ENCODE results near the gene STRN3.
A peak's percentile ranks its signal among the peaks of the same experiment; 100 is the strongest.
"Not testable (repeated sequence)": the region's sequence is repeated elsewhere in the genome, so short reads cannot be mapped to it uniquely, and the experiment has no call there.

The STRN3 gene

DNA sequence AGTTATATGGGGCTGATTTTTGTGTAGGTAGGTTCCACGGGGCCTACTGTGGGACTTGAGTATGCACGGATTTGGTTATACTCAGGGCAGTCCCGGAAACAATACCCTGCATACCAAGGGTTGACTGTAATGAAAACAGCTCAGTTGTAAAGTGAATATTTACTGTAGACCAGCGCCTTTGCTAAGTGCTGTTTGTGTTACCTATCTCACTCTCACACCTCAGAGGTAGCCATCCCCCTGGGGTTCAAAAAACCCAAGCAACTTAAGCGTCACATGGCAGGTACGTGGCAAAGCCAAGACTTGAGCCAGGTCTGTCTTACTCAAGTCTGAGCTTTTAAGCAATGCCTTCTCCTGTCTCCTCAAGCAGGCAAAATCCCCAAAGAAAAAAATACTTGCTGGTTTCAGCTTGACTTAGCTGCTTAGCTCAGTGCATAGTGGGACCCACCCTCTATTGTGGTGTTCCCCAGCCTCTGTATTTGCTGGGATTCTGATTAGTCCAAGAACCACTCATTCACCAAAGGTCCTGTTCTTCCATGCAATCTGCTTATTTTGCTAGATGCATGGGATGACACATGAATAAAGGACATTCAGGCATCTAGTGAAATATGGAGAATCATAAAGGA lies 34.2 kb upstream of the STRN3 start:
- TF ChIP-seq, protein P1, sequence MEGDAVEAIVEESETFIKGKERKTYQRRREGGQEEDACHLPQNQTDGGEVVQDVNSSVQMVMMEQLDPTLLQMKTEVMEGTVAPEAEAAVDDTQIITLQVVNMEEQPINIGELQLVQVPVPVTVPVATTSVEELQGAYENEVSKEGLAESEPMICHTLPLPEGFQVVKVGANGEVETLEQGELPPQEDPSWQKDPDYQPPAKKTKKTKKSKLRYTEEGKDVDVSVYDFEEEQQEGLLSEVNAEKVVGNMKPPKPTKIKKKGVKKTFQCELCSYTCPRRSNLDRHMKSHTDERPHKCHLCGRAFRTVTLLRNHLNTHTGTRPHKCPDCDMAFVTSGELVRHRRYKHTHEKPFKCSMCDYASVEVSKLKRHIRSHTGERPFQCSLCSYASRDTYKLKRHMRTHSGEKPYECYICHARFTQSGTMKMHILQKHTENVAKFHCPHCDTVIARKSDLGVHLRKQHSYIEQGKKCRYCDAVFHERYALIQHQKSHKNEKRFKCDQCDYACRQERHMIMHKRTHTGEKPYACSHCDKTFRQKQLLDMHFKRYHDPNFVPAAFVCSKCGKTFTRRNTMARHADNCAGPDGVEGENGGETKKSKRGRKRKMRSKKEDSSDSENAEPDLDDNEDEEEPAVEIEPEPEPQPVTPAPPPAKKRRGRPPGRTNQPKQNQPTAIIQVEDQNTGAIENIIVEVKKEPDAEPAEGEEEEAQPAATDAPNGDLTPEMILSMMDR (conservative IDR thresholded peaks at IDR 0.05; ENCODE audit: control insufficient read depth, insufficient read depth, low read depth, low read length) = no peak
- no peak overlapping the region for H3K4me3 ChIP-seq (ENCODE audit: control insufficient read depth, low read depth, low read length)
- DNase-seq (ENCODE audit: low read depth) = no peak

DNA sequence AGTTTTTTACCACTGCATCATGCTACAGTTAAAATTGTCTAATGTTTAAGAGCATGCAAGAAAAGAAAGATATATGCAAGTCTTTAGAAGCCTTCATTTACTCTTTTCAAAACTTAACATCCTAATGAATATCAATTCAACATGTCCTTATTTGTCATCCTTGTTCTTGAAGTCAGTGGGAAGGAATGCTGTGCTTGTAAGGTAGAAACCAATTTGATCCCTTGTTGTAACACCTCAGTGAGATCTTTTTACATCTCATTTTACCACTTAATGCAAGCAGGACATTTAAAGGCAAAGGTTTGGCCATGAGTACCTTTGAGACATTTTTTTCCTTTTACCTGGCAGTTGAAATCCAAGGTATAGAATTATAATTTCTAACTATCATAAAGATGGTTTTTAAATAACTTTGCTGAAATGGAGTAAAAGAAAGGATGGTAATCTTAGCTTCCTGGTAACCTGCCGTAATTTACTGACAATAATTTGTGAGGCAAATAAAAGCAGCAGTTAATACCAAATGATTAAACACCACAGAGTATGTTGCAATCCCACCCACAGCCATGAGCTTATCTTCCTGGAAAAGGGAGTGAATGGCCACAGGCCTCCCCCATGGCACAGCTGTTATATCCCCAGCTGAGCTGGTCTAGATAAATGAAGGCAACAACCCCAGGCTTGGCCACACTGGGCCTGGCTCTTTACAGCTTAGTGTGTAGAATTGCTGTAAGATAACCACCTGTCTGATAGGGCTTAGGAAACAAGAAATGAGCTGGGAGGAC lies 33.2 kb upstream of the STRN3 start:
- TF ChIP-seq, protein P1 (conservative IDR thresholded peaks at IDR 0.05; ENCODE audit: control insufficient read depth, insufficient read depth, low read depth, low read length) = no peak

DNA sequence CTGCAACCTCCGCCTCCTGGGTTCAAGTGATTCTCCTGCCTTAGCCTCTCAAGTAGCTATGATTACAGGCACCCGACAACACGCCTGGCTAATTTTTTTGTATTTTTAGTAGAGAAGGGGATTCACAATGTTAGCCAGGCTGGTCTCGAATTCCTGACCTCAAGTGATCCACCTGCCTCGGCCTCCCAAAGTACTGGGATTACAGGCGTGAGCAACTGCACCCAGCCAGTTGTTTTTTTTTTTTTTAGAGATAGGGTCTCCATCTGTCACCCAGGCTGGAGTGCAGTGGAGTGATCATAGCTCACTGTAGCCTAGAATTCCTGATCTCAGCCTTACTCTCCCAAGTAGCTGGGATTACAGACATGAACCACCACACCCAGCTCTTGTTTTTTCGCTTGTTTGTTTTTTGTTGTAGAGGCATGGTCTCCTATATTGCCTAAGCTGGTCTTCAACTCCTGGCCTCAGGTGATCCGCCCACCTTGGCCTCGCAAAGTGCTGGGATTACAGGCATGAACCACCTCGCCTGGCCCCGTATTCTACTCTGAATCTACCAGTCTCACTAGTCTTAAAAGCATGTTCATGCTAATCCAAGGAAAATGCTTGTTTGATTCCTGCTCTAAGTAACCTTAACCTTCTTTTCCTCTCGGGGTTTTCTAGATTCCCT lies 31.7 kb upstream of the STRN3 start:
- TF ChIP-seq, protein P1 (conservative IDR thresholded peaks at IDR 0.05; ENCODE audit: control insufficient read depth, insufficient read depth, low read depth, low read length) = no peak
- H3K4me3 ChIP-seq (ENCODE audit: control insufficient read depth, low read depth, low read length) = no peak overlapping the region
- no peak for DNase-seq (ENCODE audit: low read depth)

More for the DNA sequence above, 33.2 kb upstream of the STRN3 start:
- no peak overlapping the region for H3K4me3 ChIP-seq (ENCODE audit: control insufficient read depth, low read depth, low read length)
- peak; percentile 89 for DNase-seq (ENCODE audit: low read depth)

DNA sequence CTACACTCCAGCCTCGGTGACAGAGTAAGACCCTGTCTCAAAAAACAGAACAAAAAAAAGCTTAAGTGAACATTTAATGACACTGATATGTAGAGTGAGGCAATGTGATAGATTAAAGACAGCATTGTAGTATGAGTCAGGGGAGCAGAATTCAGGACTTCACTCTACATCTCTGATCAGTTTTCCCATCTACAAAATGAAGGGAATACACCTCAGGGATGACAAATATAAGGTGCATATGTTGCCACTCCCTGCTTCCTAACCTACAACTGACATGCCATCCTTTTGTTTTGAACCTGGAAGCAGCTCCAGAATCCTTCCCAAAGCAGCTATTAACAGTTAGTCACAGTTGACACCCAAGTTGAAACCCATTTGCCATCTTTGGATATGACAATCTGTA lies 30.9 kb upstream of the STRN3 start:
- no peak overlapping the region for H3K4me3 ChIP-seq (ENCODE audit: control insufficient read depth, low read depth, low read length)
- TF ChIP-seq, protein P1 (conservative IDR thresholded peaks at IDR 0.05; ENCODE audit: control insufficient read depth, insufficient read depth, low read depth, low read length) = no peak
- no peak for DNase-seq (ENCODE audit: low read depth)

DNA sequence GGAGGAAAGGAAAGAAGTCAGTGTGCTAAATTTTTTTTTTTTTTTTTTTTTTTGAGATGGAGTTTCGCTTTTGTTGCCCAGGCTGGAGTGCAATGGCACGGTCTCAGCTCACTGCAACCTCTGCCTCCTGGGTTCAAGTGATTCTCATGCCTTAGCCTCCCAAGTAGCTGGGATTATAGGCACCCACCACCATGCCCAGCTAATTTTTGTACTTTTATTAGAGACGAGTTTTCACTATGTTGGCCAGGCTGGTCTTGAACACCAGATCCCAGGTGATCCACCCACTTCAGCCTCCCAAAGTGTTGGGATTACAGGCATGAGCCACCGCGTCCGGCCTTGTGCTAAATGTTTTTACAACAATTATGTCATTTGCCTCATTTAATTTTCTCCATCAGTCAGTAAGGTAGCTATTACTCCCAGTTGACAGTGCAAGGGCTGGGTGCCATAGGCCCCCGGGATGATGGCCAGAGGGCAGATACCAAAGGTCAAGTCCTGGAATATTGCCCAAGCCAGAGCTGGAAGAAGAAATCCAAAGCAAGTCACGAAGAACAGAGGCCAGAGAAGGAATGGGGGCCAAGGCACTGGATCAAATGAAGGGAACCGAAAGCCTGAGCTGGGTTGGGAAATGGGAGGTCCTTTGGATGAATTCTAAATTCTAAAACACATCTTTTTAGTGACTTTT lies 26.9 kb upstream of the STRN3 start:
- peak; percentile 73 for DNase-seq (ENCODE audit: low read depth)
- not testable (repeated sequence) for H3K4me3 ChIP-seq (ENCODE audit: control insufficient read depth, low read depth, low read length)

DNA sequence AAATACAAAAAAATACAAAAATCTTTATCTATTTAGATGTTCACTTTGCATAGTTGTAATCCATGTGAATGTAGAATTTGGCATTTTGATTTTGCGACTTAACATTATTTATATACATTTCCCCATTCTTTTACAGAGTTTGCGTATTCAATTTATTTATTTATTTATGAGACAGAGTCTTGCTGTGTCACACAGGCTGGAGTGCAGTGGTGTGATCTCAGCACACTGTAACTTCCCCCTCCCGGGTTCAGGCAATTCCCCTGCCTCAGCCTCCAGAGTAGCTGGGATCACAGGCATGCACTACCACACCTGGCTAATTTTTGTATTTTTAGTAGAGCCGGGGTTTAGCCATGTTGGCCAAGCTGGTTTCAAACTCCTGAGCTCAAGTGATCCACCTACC lies 25.3 kb upstream of the STRN3 start:
- no peak for DNase-seq (ENCODE audit: low read depth)
- TF ChIP-seq, protein P1 (conservative IDR thresholded peaks at IDR 0.05; ENCODE audit: control insufficient read depth, insufficient read depth, low read depth, low read length) = no peak
- H3K4me3 ChIP-seq (ENCODE audit: control insufficient read depth, low read depth, low read length) = no peak overlapping the region

Data from fibroblast of mammary gland (primary cell).